SJSA1 (cell line): ENCODE data around the gene SLC12A4. TPM values are rescaled to one million over a fixed set of nuclear protein-coding genes. Genes with fewer than 3 reads are reported as not detected.
"Not testable (repeated sequence)": the region's sequence is repeated elsewhere in the genome, so short reads cannot be mapped to it uniquely, and the experiment has no call there.

Experiments used
- DNase-seq, 2 experiments: peaks; one replicate each; pipeline ENCODE4 v3.0.0-alpha.2; 2015 to 2020; ENCODE audit warnings: low spot score in 2 of 2, low read depth in 1 of 2
- H3K27ac ChIP-seq: fragments of 250-450 bp; sonication (Bioruptor Pico); 2 replicates; pipeline ENCODE4 v1.5.1; 2020; ENCODE audit warnings: mild to moderate bottlenecking, moderate library complexity
- H3K27me3 ChIP-seq: fragments of 250-450 bp; sonication (Bioruptor Pico); replicated peaks from 2 replicates; pipeline ENCODE4 v1.5.1; 2020; ENCODE audit warnings: mild to moderate bottlenecking, moderate library complexity
- H3K36me3 ChIP-seq: fragments of 250-450 bp; sonication (Bioruptor Pico); 2 replicates; pipeline ENCODE4 v1.5.1; 2020; ENCODE audit warnings: mild to moderate bottlenecking
- H3K4me1 ChIP-seq: fragments of 250-450 bp; sonication (Bioruptor Pico); replicated peaks from 2 replicates; pipeline ENCODE4 v1.6.1; 2021; ENCODE audit warnings: mild to moderate bottlenecking
- H3K4me3 ChIP-seq: fragments of 250-450 bp; sonication (Bioruptor Pico); 2 replicates; pipeline ENCODE4 v1.5.1; 2020; ENCODE audit warnings: mild to moderate bottlenecking
- H3K9me3 ChIP-seq: fragments of 250-450 bp; sonication (Bioruptor Pico); replicated peaks from 2 replicates; pipeline ENCODE4 v1.5.1; 2020; ENCODE audit warnings: mild to moderate bottlenecking
- total RNA-seq: library from RNA; depleted of rRNA; stranded (reverse); fragments of >200 nt; shearing (Covaris generic); gene quantifications from 2 replicates; pipeline ENCODE4 v1.2.3, GENCODE V29; 2014

The SLC12A4 gene
- total RNA-seq, 1 experiment from 2014 or later, result 62.9 TPM

DNA sequence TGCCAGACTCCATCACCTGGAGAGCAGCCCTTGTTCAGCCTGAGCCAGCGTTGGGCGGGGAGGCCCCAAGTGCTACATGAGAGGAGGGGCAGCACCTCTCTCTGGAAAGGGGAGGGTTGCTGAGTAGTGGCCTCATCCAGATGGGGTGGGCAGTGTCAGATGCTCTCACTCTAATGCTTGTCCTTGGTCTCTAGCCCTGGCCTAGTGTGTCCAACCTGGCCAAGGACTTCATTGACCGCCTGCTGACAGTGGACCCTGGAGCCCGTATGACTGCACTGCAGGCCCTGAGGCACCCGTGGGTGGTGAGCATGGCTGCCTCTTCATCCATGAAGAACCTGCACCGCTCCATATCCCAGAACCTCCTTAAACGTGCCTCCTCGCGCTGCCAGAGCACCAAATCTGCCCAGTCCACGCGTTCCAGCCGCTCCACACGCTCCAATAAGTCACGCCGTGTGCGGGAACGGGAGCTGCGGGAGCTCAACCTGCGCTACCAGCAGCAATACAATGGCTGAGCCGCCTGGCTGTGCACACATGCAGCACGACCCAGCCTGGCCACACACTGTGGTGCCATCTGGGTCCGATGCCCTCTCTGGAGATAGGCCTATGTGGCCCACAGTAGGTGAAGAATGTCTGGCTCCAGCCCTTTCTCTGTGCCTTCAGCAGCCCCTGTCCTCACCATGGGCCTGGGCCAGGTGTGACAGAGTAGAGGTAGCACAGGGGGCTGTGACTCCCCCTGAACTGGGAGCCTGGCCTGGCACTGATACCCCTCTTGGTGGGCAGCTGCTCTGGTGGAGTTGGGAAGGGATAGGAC is 41.1 kb downstream of the SLC12A4 start:
- Histone ChIP-seq H3K27me3 (no peaks in the 10 kb centered on the region), H3K4me1 (no peaks in the 10 kb centered on the region), H3K27ac (no peak overlapping the region), H3K9me3 (no peaks in the 10 kb centered on the region), H3K4me3 (no peak overlapping the region), H3K36me3 (peaks cover 40% of the 10 kb centered on the region)
- DNase-seq, result no peak

DNA sequence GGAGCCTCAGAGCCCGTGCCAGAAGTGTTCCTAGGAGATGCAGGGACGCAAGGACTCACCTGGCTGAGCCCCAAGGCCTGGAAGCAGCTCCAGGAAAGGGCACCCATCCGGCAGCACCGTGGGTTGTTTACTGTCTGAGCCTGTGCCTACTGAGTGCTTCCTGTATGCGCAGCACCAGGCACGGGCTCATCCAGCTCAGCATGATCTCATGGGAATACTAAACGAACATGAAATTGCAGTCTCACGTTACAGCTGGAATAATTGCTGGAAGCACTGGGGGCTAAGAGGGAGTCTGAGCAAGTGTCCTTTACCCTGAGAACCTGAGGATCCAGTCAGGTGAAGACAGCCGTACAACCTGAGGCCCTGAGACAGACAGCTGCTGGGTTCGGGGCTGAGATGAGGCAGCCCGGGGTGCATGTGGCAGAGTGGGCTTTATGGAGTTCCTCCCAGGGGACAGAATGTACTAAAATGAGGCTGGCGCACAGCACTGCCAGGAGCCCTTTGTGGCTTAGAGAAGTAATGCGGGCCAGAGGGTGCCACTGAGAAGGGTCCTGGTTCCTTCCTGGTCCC is 42.2 kb downstream of the SLC12A4 start:
- no peaks in the 10 kb centered on the region for H3K9me3 ChIP-seq
- DNase-seq, result no peak
- H3K27ac ChIP-seq, result no peak overlapping the region
- no peaks in the 10 kb centered on the region for H3K4me1 ChIP-seq
- no peaks in the 10 kb centered on the region for H3K27me3 ChIP-seq
- H3K4me3 ChIP-seq, result no peak overlapping the region
- peaks cover 31% of the 10 kb centered on the region for H3K36me3 ChIP-seq

DNA sequence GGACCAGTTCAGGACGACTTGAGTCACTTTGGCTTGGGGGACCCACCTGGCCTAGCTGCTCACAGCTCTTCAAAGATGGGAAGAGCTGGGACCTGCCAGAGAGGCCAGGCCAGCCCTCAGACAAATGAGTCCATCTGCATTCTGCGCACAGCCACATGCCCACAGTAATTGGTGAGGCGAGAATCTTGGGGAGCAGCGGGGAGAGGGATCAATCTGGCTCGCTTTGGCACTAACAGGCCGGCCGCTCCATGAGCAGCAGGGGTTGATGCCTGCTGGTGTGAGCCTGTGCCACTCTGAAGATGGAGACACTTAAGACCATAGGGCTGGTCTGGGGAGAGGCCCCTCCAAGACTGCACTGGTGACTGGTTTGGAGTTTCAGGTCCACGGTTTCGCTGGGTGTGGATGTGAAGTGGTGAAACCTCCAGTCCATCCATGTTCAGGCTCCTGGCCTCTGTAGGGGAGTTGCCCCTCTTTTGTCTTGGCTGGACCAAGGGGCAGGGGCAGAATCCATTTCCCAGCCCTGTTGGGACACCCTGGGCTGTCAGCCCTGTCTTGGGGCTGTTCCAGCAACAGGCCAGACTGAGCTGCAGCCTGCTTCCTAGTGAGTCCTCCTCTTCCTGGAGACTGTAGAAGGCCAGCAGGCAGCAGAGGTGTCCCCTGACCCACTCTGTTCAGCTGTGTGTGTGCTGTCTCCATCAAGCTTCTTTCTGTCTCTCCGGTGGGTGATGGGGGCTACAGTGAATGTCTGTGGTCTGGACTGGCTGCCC is 44.1 kb downstream of the SLC12A4 start:
- Histone ChIP-seq H3K4me1 (no peaks in the 10 kb centered on the region), H3K9me3 (no peaks in the 10 kb centered on the region), H3K4me3 (no peak overlapping the region), H3K36me3 (peaks cover 34% of the 10 kb centered on the region), H3K27me3 (no peaks in the 10 kb centered on the region), H3K27ac (no peak overlapping the region)
- no peak for DNase-seq

DNA sequence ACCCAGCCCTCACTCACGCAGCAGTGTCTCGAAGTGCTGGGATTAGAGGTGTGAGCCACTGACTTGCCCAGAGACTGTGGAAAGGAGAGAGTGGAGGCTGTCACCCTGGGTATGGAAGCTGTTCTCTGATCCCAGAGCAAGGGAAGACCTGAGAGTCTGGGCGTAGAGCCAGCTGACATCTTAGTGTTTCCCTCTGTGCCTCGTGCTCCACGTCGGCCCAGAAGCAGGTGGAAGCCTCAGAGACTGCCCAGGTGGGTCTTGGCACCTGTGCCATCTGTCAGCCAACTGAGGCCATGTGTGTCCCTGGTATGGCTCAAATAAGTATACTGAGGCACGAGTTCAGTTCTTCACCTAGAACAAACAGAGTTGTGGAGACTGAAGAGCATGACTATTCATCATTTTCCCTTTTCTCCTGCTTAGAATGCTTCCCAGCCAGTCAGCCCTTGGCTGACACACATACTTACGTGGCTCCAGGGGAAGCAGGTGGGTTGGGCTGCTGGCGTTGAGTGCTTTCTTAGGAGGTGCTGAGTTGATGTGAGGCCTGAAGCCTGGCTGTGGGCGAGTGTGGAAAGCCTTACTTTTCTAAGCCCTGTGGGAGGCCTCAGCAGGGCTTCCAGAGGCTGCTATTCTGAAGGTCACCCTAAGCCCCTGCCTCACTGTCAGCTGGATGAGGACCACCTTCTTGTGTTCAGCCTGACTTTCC is 44.9 kb downstream of the SLC12A4 start:
- Histone ChIP-seq H3K9me3 (no peaks in the 10 kb centered on the region), H3K4me3 (no peak overlapping the region), H3K27me3 (no peaks in the 10 kb centered on the region), H3K27ac (no peak overlapping the region), H3K4me1 (no peaks in the 10 kb centered on the region), H3K36me3 (peaks cover 36% of the 10 kb centered on the region)
- DNase-seq, result no peak

DNA sequence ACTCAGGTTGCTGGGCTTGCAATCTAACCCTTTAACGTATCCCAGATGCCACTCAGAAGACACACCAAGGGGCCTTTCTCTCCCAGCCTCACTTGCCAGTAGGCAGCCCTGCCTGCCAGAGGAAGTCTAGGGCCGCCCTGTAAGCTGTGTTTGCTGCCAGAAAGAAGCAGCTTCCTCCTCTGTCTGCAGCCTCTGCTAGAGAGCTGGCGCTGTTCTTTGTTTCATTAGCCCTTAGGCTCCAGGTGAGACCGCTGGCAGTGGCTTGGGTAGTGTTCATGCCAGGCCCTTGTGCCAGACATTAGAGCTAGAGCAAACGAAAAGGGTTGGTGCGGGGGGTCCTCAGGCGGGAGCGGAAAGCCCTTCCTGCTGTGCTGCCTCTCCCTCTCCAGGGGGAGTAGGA is 45.7 kb downstream of the SLC12A4 start:
- no peak overlapping the region for H3K27ac ChIP-seq
- no peaks in the 10 kb centered on the region for H3K9me3 ChIP-seq
- DNase-seq, result no peak
- H3K27me3 ChIP-seq, result no peaks in the 10 kb centered on the region
- H3K4me3 ChIP-seq, result no peak overlapping the region
- peaks cover 28% of the 10 kb centered on the region for H3K36me3 ChIP-seq
- peaks cover 6% of the 10 kb centered on the region for H3K4me1 ChIP-seq

DNA sequence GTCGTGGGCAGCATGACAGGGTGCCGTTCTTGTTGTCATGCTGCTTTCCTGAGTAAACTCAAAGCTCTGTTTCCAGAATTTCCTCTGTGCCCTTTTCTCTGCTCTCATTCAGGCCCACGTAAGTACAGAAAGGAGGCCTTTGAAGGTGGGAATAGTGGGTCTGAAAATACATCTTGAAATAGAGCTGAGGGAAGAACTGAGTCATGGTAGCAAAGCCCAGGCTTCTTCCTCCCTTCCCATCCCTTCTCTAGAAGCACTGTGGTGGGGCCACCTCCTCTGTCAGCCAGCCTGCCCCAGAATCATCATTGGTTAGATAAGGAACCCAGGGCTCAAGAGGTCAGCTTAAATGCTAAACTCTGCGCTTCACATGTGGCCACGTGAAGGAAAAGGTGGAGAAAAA is 46.2 kb downstream of the SLC12A4 start:
- H3K4me3 ChIP-seq, result no peak overlapping the region
- DNase-seq, result no peak
- no peaks in the 10 kb centered on the region for H3K9me3 ChIP-seq
- H3K27me3 ChIP-seq, result no peaks in the 10 kb centered on the region
- H3K4me1 ChIP-seq, result peaks cover 11% of the 10 kb centered on the region
- H3K27ac ChIP-seq, result no peak overlapping the region
- H3K36me3 ChIP-seq, result peaks cover 24% of the 10 kb centered on the region

DNA sequence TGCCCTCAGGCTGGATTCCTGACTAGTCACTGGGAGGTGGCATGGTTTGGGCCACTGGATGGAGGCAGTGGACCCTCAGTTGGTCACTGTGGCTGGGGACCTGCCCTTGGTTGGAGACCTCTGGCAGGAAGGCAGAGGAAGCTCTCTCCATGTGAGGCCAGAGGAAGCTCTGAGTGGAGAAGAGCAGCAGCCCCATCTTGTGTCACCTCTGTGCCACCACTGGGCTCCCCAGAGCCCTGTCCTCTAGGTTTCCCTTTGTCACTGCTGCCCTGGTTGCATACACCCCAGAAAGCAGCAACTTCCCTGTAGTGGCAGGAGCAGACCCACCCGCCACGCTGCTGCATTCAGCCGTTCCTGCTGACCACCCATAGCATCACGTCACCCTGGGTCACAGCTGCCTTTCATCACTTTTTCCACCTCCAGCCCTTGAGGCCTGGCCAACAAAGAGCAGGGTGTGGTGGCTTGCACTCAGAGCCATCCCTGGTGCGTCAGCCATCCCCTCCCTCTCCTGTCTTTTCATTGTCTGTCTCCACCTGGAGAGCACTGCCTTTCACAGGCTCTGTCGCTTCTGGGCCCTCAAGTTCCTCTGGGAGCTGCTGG is 48.7 kb downstream of the SLC12A4 start:
- no peak overlapping the region for H3K4me3 ChIP-seq
- H3K27me3 ChIP-seq, result no peaks in the 10 kb centered on the region
- no peak for DNase-seq
- peaks cover 13% of the 10 kb centered on the region for H3K4me1 ChIP-seq
- peaks cover 32% of the 10 kb centered on the region for H3K36me3 ChIP-seq
- H3K27ac ChIP-seq, result no peak overlapping the region
- no peaks in the 10 kb centered on the region for H3K9me3 ChIP-seq

DNA sequence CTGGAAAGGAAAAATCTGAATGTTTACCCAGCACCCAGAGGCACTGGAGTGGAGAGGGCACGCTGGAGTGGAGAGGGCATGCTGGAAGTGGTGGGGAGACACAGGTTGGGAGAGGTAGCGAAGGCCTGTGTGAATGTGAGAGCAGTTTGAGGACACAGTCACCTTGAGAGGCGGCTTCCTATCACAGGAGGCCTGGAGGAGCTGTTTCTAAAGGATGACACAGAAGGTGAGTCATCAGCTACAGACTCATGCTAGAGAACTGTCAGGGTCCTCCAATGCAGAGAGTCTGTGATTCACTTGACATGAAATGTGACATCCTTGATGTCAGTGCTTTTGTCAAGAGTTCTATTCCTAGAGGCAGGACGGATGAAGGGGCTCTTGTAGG is 50.6 kb downstream of the SLC12A4 start:
- DNase-seq, result peak; percentile 46 to 67
- Histone ChIP-seq H3K27me3 (no peaks in the 10 kb centered on the region), H3K9me3 (no peaks in the 10 kb centered on the region), H3K4me1 (peaks cover 13% of the 10 kb centered on the region), H3K36me3 (peaks cover 22% of the 10 kb centered on the region), H3K4me3 (no peak overlapping the region), H3K27ac (no peak overlapping the region)

DNA sequence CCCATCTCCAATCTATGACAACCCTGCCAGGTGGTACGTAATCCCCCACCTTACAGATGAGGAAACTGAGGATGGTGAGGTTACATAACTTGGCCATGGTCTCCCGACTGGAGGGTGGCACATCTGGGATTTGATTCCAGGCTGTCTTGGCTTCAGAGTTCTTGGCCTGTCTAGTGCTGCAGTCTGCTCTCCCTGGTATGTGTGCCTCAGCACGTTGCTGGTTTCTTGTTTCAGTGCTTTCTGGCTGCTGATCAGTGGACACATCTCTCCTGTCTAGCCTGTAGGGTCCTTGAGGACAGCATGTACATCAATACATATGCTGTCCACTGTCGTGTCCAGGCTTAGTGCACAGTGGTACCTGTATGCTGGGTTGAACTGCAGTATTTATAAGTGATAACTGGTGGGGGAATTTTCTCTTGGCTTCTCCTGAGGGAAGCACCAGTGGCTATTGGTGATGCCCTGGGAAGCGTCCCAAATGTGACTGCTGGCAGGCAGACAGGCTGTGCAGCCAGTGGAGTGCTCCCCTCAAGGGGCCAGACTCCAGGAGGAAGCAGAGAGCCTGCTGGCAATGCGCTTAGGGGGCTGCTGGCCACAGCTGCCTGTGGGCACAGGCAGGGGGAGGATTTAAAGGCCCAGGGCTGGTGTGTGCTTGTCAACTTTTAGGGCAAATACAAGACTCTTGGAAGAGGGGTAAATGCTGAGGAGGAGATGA is 51.1 kb downstream of the SLC12A4 start:
- Histone ChIP-seq H3K36me3 (peaks cover 22% of the 10 kb centered on the region), H3K4me3 (no peak overlapping the region), H3K9me3 (no peaks in the 10 kb centered on the region), H3K4me1 (peaks cover 13% of the 10 kb centered on the region), H3K27ac (no peak overlapping the region), H3K27me3 (no peaks in the 10 kb centered on the region)
- no peak for DNase-seq

DNA sequence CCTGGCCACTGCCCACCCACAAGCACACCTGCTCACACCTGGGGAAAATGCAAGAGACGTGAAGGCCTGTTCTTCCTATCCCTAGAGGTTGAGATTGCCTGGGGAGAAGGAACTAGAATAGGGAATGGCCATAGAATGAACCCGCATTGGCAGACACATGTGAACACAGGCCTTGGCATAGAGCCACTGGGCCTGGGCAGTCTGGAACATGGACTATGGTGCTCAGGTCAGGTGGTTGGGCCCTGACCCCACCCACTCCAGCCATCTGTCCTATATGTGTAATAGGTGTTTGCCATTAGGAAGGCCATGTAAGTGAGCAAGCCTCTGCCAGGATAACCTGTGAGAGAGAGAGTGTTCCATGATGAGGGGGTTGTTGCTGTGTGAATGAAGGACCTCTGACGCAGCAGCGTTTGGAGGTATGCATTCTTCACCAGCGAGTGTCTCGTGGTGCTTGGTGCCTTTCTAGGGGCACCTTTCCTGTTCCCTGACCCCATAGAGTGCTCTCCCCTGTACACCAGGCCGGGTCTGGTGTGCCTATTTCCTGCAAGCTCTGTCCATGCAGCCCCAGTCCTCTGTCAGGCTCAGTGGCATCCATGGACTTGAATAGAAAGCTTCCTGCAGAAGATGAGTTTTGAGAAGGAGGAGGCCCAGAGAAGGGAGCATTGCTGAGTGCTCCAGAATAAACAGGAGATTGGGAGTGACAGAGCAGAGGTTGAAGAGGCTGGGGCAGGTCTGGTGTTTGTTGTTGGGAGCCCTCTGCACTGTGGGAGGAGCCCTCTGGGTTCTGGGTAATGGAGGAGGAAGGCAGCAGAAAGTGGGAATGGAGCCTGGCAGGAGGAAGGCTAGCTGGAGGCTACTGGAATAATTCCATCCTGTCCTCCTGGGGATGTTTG is 52.4 kb downstream of the SLC12A4 start:
- no peak overlapping the region for H3K27ac ChIP-seq
- no peak for DNase-seq

DNA sequence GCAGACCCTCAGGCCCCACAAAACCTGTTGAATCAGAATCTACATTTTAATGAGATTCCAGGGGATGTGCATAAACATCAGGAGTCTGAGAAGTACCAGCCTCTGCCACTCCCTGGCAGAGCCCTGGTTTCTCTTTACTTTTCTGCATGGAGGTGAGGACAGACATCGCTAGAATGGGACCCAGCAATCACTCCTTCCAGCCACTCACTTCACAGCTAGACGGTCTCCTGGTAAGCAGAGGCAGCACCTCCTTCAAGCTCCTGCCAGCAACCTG is 53.0 kb downstream of the SLC12A4 start:
- H3K27ac ChIP-seq, H3K9me3 ChIP-seq, H3K4me3 ChIP-seq, H3K27me3 ChIP-seq, DNase-seq: not testable (repeated sequence)
- Histone ChIP-seq H3K36me3 (peaks cover 33% of the 10 kb centered on the region), H3K4me1 (peaks cover 13% of the 10 kb centered on the region)

More for the DNA sequence above, 52.4 kb downstream of the SLC12A4 start:
- H3K27me3 ChIP-seq, result no peaks in the 10 kb centered on the region
- H3K9me3 ChIP-seq, result no peaks in the 10 kb centered on the region
- H3K36me3 ChIP-seq, result peaks cover 29% of the 10 kb centered on the region
- H3K4me1 ChIP-seq, result peaks cover 13% of the 10 kb centered on the region
- no peak overlapping the region for H3K4me3 ChIP-seq

DNA sequence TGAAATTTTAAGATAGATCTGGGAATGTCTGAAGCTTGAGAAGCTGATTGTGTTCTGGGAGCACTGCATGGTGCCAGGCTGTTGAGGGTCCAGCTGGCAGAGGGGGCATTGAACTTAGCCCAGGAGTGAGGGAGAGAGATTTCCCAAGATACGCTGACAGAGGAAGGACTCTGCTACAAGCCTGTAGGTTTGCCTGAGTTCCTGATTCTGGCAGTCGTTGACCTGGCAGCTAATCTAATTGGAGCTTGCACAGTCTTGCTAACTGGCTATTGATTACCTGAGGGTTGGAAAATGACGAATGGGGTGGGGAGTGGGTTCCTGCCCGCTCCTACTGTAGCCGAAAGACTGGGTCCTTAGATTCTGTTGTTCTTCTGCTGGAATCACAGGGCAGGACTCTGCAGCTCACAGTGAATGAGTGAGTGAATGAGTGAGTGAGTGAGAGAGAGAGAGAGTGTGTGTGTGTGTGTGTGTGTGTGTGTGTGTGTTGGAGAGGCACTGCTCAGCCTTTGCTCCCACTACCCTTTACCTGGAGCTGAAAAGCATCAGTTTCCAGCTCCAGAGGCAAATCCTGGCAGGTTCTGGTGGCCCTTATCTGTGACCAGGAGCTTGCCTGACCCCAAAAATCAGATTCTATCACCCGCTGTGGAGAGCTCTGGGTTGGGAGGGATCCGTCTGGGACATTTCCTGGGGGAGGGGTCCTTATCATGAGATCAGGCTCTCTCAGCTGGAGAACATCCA is 53.5 kb downstream of the SLC12A4 start:
- no peak for DNase-seq
- peaks cover 32% of the 10 kb centered on the region for H3K36me3 ChIP-seq
- no peaks in the 10 kb centered on the region for H3K9me3 ChIP-seq
- peaks cover 13% of the 10 kb centered on the region for H3K4me1 ChIP-seq
- H3K27me3 ChIP-seq, result no peaks in the 10 kb centered on the region
- H3K27ac ChIP-seq, result no peak overlapping the region
- H3K4me3 ChIP-seq, result no peak overlapping the region
